ENCODE results near the gene ZNF679. TPM values are rescaled to one million over a fixed set of nuclear protein-coding genes. Genes with fewer than 3 reads are reported as not detected.

The ZNF679 gene
- total RNA-seq, 2 donors from 2014 or later: not detected

GRCh38 chr7:64183827-64184372, 44.4 kb upstream of the ZNF679 start:
- no peaks in the 10 kb centered on the region for H3K36me3 ChIP-seq
- no peaks in the 10 kb centered on the region for H3K27me3 ChIP-seq (replicated peaks; ENCODE audit: insufficient read depth)
- no peak overlapping the region for H3K27ac ChIP-seq
- H3K9me3 ChIP-seq: no peaks in the 10 kb centered on the region
- no peak for DNase-seq (ENCODE audit: low spot score)
- no peaks in the 10 kb centered on the region for H3K4me1 ChIP-seq (replicated peaks)
- no peak overlapping the region for H3K4me3 ChIP-seq
- intact Hi-C loops (cut with DNase I): loop anchor here (1.0 kb wide), 1 partner anchor 435 kb away; no protein-coding TSS in a partner anchor
- no peak for TF ChIP-seq POLR2A (IDR thresholded peaks at IDR 0.05)
- TF ChIP-seq CTCF (IDR thresholded peaks at IDR 0.05): no peak
- TF ChIP-seq POLR2AphosphoS5 (IDR thresholded peaks at IDR 0.05): no peak
- over 99% methylated on average over 11 of the region's 13 CpGs for WGBS

GRCh38 chr7:64184376-64184775, 43.9 kb upstream of the ZNF679 start:
- intact Hi-C loops (cut with DNase I): no loop called here
- WGBS: 88% methylated on average over 12 of the region's 12 CpGs
- H3K27me3 ChIP-seq (replicated peaks; ENCODE audit: insufficient read depth): no peaks in the 10 kb centered on the region
- no peak overlapping the region for H3K4me3 ChIP-seq
- H3K9me3 ChIP-seq: no peaks in the 10 kb centered on the region
- H3K4me1 ChIP-seq (replicated peaks): no peaks in the 10 kb centered on the region
- DNase-seq (ENCODE audit: low spot score): no peak
- no peaks in the 10 kb centered on the region for H3K36me3 ChIP-seq
- no peak for TF ChIP-seq POLR2AphosphoS5 (IDR thresholded peaks at IDR 0.05)
- TF ChIP-seq CTCF (IDR thresholded peaks at IDR 0.05): no peak
- no peak for TF ChIP-seq POLR2A (IDR thresholded peaks at IDR 0.05)
- no peak overlapping the region for H3K27ac ChIP-seq

GRCh38 chr7:64187408-64187807, 40.9 kb upstream of the ZNF679 start:
- no peak overlapping the region for H3K27ac ChIP-seq
- intact Hi-C loops (cut with DNase I): no loop called here
- no peaks in the 10 kb centered on the region for H3K27me3 ChIP-seq (replicated peaks; ENCODE audit: insufficient read depth)
- TF ChIP-seq CTCF (IDR thresholded peaks at IDR 0.05) (no peak), POLR2AphosphoS5 (IDR thresholded peaks at IDR 0.05) (no peak)
- DNase-seq (ENCODE audit: low spot score): no peak
- WGBS: 65% methylated on average over 3 of the region's 3 CpGs
- H3K4me3 ChIP-seq: no peak overlapping the region
- H3K9me3 ChIP-seq: no peaks in the 10 kb centered on the region
- H3K36me3 ChIP-seq: no peaks in the 10 kb centered on the region
- H3K4me1 ChIP-seq (replicated peaks): no peaks in the 10 kb centered on the region

GRCh38 chr7:64192148-64192704, 36.0 kb upstream of the ZNF679 start:
- no peaks in the 10 kb centered on the region for H3K4me1 ChIP-seq (replicated peaks)
- TF ChIP-seq CTCF (IDR thresholded peaks at IDR 0.05) (no peak), POLR2A (IDR thresholded peaks at IDR 0.05) (no peak), POLR2AphosphoS5 (IDR thresholded peaks at IDR 0.05) (no peak)
- H3K27me3 ChIP-seq (replicated peaks; ENCODE audit: insufficient read depth): no peaks in the 10 kb centered on the region
- H3K4me3 ChIP-seq: no peak overlapping the region
- intact Hi-C loops (cut with DNase I): no loop called here
- no peaks in the 10 kb centered on the region for H3K9me3 ChIP-seq
- no peak for DNase-seq (ENCODE audit: low spot score)
- H3K36me3 ChIP-seq: no peaks in the 10 kb centered on the region
- WGBS: 97% methylated on average over 24 of the region's 24 CpGs
- no peak overlapping the region for H3K27ac ChIP-seq

GRCh38 chr7:64192775-64193174, 35.5 kb upstream of the ZNF679 start:
- intact Hi-C loops (cut with DNase I): no loop called here
- Histone ChIP-seq H3K4me1 (replicated peaks) (no peaks in the 10 kb centered on the region), H3K9me3 (no peaks in the 10 kb centered on the region), H3K27ac (no peak overlapping the region), H3K36me3 (no peaks in the 10 kb centered on the region), H3K4me3 (no peak overlapping the region), H3K27me3 (replicated peaks; ENCODE audit: insufficient read depth) (no peaks in the 10 kb centered on the region)
- DNase-seq (ENCODE audit: low spot score): no peak
- 76% methylated on average over 8 of the region's 8 CpGs for WGBS
- TF ChIP-seq POLR2AphosphoS5 (IDR thresholded peaks at IDR 0.05): no peak
- no peak for TF ChIP-seq POLR2A (IDR thresholded peaks at IDR 0.05)
- TF ChIP-seq CTCF (IDR thresholded peaks at IDR 0.05): no peak
